Smooth muscle cell (in vitro differentiated cells): Measurements from ENCODE around the gene LINGO4. TPM values are rescaled to one million over a fixed set of nuclear protein-coding genes. Genes with fewer than 3 reads are reported as not detected.
"Not testable (repeated sequence)": the region's sequence is repeated elsewhere in the genome, so short reads cannot be mapped to it uniquely, and the experiment has no call there.

Experiments used
- DNase-seq: peaks from one replicate; lab custom pipeline; 2025; ENCODE audit not compliant: unreplicated experiment; lab: John Stamatoyannopoulos, UW
- H2AFZ ChIP-seq: fragments of 200-600 bp; sonication (generic); 2 replicates; pipeline ENCODE4 v1.6.0; 2016; ENCODE audit warnings: antibody characterized with exemption, low read depth, mild to moderate bottlenecking
- H3F3A ChIP-seq: fragments of 200-600 bp; sonication (generic); 2 replicates; pipeline ENCODE4 v1.6.0; 2017; ENCODE audit warnings: antibody characterized with exemption, low read depth
- H3K27ac ChIP-seq: fragments of 200-600 bp; sonication (generic); 2 replicates; pipeline ENCODE4 v1.5.1; 2016; ENCODE audit warnings: low read depth, mild to moderate bottlenecking
- H3K27me3 ChIP-seq: fragments of 200-600 bp; sonication (generic); 2 replicates; pipeline ENCODE4 v1.6.1; 2016; ENCODE audit warnings: low read depth, mild to moderate bottlenecking
- H3K36me3 ChIP-seq: fragments of 200-600 bp; sonication (generic); 2 replicates; pipeline ENCODE4 v1.5.1; 2016; ENCODE audit warnings: low read depth
- H3K4me1 ChIP-seq: fragments of 200-600 bp; sonication (generic); 2 replicates; pipeline ENCODE4 v1.5.1; 2016; ENCODE audit warnings: low read depth
- H3K4me2 ChIP-seq: fragments of 200-600 bp; sonication (generic); 2 replicates; pipeline ENCODE4 v1.6.0; 2016; ENCODE audit warnings: mild to moderate bottlenecking
- H3K4me3 ChIP-seq: fragments of 200-600 bp; sonication (generic); 2 replicates; pipeline ENCODE4 v1.5.1; 2016; ENCODE audit warnings: mild to moderate bottlenecking
- H3K79me2 ChIP-seq: fragments of 200-600 bp; sonication (generic); 2 replicates; pipeline ENCODE4 v1.6.0; 2016; ENCODE audit warnings: low read depth, mild to moderate bottlenecking
- H3K9ac ChIP-seq: fragments of 200-600 bp; sonication (generic); 2 replicates; pipeline ENCODE4 v1.6.0; 2016; ENCODE audit warnings: low read depth
- H3K9me3 ChIP-seq: fragments of 200-600 bp; sonication (generic); replicated peaks from 2 replicates; pipeline ENCODE4 v1.5.1; 2016; ENCODE audit warnings: low read depth
- H4K20me1 ChIP-seq: fragments of 200-600 bp; sonication (generic); 2 replicates; pipeline ENCODE4 v1.6.0; 2016; ENCODE audit warnings: low read depth
- CTCF ChIP-seq: fragments of 200-600 bp; sonication (generic); IDR thresholded peaks from 2 replicates; pipeline ENCODE4 v1.5.1; 2017; ENCODE audit warnings: borderline replicate concordance, mild to moderate bottlenecking, antibody characterized with exemption; ENCODE audit not compliant: insufficient read depth, poor library complexity, severe bottlenecking
- WGBS: methylation state at CpG from one replicate; pipeline ENCODE4 v1.1.7; 2016; ENCODE audit warnings: low lambda C conversion rate; 5-methylcytosine and 5-hydroxymethylcytosine counted together
- polyA plus RNA-seq: library from polyadenylated mRNA; unstranded; fragments of >200 nt; fragmentation: Nextera tagmentation; extraction: Ambion mirVana; gene quantifications from 2 replicates; pipeline ENCODE4 v1.2.1, GENCODE V29; 2016
- total RNA-seq: library from RNA; depleted of rRNA; stranded (reverse); fragments of >200 nt; gene quantifications from 2 replicates; pipeline ENCODE4 v1.2.3, GENCODE V29; 2014

LINGO4 gene
- total and polyA plus RNA-seq, 2 experiments from 2014 or later = not detected

- no peak overlapping the region for H3K4me2 ChIP-seq
- no peaks in the 10 kb centered on the region for H3K36me3 ChIP-seq
- H3K4me1 ChIP-seq = peaks cover 12% of the 10 kb centered on the region
- no peak overlapping the region for H2AFZ ChIP-seq
- no peak overlapping the region for H3K4me3 ChIP-seq
- H3F3A ChIP-seq = no peaks in the 10 kb centered on the region
- no peak for DNase-seq
- H3K27ac ChIP-seq = no peak overlapping the region
- no peak overlapping the region for H3K9ac ChIP-seq
- H3K79me2 ChIP-seq = no peaks in the 10 kb centered on the region
- WGBS = 87% methylated on average over 3 of the region's 3 CpGs
- no peaks in the 10 kb centered on the region for H3K9me3 ChIP-seq
- TF ChIP-seq CTCF = no peak
- H4K20me1 ChIP-seq = no peaks in the 10 kb centered on the region
- H3K27me3 ChIP-seq = peaks cover 4% of the 10 kb centered on the region
Measured at GRCh38 chr1:151787689-151788088, 17.5 kb downstream of the LINGO4 start.

GRCh38 chr1:151783796-151784195 lies 21.4 kb downstream of the LINGO4 start:
- no peak for TF ChIP-seq CTCF
- Histone ChIP-seq H3K27me3 (peaks cover 4% of the 10 kb centered on the region), H3K4me2 (no peak overlapping the region), H4K20me1 (no peaks in the 10 kb centered on the region), H2AFZ (no peak overlapping the region), H3K9ac (no peak overlapping the region), H3K4me3 (no peak overlapping the region), H3K9me3 (no peaks in the 10 kb centered on the region), H3F3A (no peaks in the 10 kb centered on the region), H3K36me3 (no peaks in the 10 kb centered on the region), H3K27ac (no peak overlapping the region), H3K4me1 (no peaks in the 10 kb centered on the region), H3K79me2 (no peaks in the 10 kb centered on the region)
- WGBS = 90% methylated on average over 2 of the region's 2 CpGs
- no peak for DNase-seq

- DNase-seq = no peak
- Histone ChIP-seq H3K79me2 (no peaks in the 10 kb centered on the region), H3K4me3 (no peak overlapping the region), H3K27ac (no peak overlapping the region), H3K4me2 (no peak overlapping the region), H4K20me1 (no peaks in the 10 kb centered on the region), H3K9ac (no peak overlapping the region), H3K36me3 (no peaks in the 10 kb centered on the region), H3K4me1 (no peaks in the 10 kb centered on the region), H2AFZ (no peak overlapping the region), H3K9me3 (no peaks in the 10 kb centered on the region), H3K27me3 (peaks cover 4% of the 10 kb centered on the region), H3F3A (no peaks in the 10 kb centered on the region)
- 85% methylated on average over 3 of the region's 3 CpGs for WGBS
- no peak for TF ChIP-seq CTCF
Measured at GRCh38 chr1:151782741-151783140, 22.5 kb downstream of the LINGO4 start.

GRCh38 chr1:151782026-151782425 lies 23.2 kb downstream of the LINGO4 start:
- not testable (repeated sequence) for H3K4me3 ChIP-seq, H3K4me1 ChIP-seq, H3K9ac ChIP-seq, DNase-seq, H3K27me3 ChIP-seq, H3K9me3 ChIP-seq, H3K27ac ChIP-seq, H3K36me3 ChIP-seq, H2AFZ ChIP-seq, H3K79me2 ChIP-seq, H3F3A ChIP-seq, H3K4me2 ChIP-seq, H4K20me1 ChIP-seq
- WGBS = 91% methylated on average over 5 of the region's 5 CpGs

GRCh38 chr1:151780736-151781135 lies 24.5 kb downstream of the LINGO4 start:
- H3F3A ChIP-seq, H3K4me2 ChIP-seq, H3K27me3 ChIP-seq, H3K79me2 ChIP-seq, H3K4me1 ChIP-seq, DNase-seq, H2AFZ ChIP-seq, H3K9me3 ChIP-seq, H3K27ac ChIP-seq, H3K9ac ChIP-seq, H4K20me1 ChIP-seq, H3K36me3 ChIP-seq, H3K4me3 ChIP-seq: not testable (repeated sequence)
- WGBS = 97% methylated on average over 5 of the region's 5 CpGs
